A673 (cell line): ENCODE results near the gene XIST.

ENCODE experiments used
- EZH2 ChIP-seq: fragments of 200-600 bp; sonication (generic); IDR thresholded peaks from 2 replicates; pipeline ENCODE4 v1.6.1; 2017; ENCODE audit warnings: borderline replicate concordance, low read depth, mild to moderate bottlenecking, mixed read lengths, antibody characterized with exemption, low read length; ENCODE audit not compliant: poor library complexity, severe bottlenecking
- TF ChIP-seq, protein P1 (sequence below): fragments of 300-800, 200-600 bp; sonication (generic); conservative IDR thresholded peaks from 2 replicates; pipeline ENCODE4 v1.5.1; 2017; ENCODE audit warnings: low read depth, mild to moderate bottlenecking, antibody characterized with exemption, low read length, moderate library complexity, mixed read lengths

DNA sequence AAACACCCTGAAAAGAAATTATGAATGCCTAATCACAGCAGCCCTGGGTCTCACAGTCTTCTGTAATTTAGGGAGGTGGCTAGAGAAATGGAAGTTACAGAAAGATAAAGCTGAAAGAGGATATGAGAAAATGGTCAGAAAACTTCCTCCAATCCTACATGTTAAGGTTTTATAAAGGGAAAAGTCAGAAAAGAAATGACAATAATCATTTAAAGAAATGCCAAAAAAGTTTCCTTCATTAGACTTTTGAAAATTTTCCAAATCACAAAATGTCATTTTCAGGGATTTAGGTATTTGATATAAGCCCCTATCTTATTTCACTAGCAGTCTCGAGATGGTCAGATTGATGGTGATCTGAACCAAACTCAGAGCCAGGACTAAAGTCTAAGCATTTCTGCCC is 13.4 kb downstream of the XIST start:
- TF ChIP-seq, protein P1, sequence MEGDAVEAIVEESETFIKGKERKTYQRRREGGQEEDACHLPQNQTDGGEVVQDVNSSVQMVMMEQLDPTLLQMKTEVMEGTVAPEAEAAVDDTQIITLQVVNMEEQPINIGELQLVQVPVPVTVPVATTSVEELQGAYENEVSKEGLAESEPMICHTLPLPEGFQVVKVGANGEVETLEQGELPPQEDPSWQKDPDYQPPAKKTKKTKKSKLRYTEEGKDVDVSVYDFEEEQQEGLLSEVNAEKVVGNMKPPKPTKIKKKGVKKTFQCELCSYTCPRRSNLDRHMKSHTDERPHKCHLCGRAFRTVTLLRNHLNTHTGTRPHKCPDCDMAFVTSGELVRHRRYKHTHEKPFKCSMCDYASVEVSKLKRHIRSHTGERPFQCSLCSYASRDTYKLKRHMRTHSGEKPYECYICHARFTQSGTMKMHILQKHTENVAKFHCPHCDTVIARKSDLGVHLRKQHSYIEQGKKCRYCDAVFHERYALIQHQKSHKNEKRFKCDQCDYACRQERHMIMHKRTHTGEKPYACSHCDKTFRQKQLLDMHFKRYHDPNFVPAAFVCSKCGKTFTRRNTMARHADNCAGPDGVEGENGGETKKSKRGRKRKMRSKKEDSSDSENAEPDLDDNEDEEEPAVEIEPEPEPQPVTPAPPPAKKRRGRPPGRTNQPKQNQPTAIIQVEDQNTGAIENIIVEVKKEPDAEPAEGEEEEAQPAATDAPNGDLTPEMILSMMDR = no peak
- no peak for TF ChIP-seq EZH2
